ENCODE measurements around the gene EIF5AL1.
"Not testable (repeated sequence)": the region's sequence is repeated elsewhere in the genome, so short reads cannot be mapped to it uniquely, and the experiment has no call there.

Gene EIF5AL1

GRCh38 chr10:79517567-79517966 is 5.2 kb downstream of the EIF5AL1 start:
- DNase-seq, result not testable (repeated sequence)

DNA sequence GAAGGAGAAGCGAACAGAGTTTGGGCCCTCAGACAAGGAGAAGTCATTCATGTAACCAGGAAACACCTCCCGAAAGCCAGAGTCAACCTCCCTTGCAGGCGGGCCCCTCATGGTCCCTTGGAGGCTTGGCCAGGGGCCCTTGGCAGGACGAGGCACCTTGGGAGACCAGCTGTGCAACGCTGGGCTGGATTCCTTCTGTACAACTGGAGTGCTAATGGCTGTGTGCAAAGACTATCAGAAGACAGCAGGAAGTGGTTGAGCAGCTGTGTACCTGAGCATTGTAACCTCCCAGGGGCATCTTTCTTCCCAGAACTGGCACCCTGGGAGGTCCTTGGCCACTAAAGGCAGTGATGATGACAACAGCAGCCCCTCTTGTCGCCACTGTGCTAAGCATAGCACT is 9.4 kb downstream of the EIF5AL1 start:
- not testable (repeated sequence) for DNase-seq

DNA sequence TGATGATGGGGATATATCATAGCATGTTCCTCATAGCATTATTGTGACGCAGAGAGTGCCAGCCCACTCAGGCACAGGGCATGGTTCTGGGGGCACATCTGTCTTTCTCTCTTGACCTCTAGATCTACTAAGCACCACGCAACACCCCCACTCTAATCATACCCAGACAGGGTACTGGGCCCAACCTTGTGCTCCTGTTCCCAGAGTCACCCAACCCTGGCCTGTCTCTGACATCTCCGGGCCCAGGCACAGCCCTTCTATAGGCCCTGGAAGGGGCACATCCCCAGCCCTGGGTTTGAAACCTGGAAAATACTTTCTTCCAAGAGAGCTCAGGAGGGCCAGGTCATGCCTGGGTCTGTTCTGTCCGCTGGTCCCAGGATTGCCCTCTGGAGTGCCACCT is 10.1 kb downstream of the EIF5AL1 start:
- DNase-seq, result not testable (repeated sequence)

GRCh38 chr10:79523157-79523853 is 11.0 kb downstream of the EIF5AL1 start:
- not testable (repeated sequence) for DNase-seq

GRCh38 chr10:79525049-79525710 is 12.8 kb downstream of the EIF5AL1 start:
- DNase-seq, result not testable (repeated sequence)

DNA sequence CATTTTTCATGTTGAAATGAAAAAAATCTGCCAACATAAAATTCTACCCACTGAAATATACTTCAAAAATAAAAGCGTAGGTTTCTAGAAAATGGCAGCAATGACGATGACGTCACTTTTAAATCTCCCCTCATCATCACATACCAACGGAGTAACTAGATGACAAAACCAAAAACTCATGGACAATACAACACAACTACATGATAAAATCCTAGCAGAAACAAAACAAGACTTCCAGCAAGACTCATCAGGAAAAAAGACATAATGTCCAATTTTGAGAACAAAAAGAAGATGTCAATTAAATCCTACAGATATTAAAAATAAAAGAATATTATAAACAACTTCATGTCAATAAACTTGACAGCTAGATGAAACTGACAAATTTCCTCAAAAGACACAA is 15.9 kb downstream of the EIF5AL1 start:
- DNase-seq, result not testable (repeated sequence)

GRCh38 chr10:79533142-79533902 is 21.0 kb downstream of the EIF5AL1 start:
- not testable (repeated sequence) for DNase-seq

- not testable (repeated sequence) for DNase-seq
These were observed 21.5 kb downstream of the EIF5AL1 start for GRCh38 chr10:79533903-79534175.

- not testable (repeated sequence) for DNase-seq
These were observed 26.0 kb downstream of the EIF5AL1 start for GRCh38 chr10:79538311-79538710.

DNA sequence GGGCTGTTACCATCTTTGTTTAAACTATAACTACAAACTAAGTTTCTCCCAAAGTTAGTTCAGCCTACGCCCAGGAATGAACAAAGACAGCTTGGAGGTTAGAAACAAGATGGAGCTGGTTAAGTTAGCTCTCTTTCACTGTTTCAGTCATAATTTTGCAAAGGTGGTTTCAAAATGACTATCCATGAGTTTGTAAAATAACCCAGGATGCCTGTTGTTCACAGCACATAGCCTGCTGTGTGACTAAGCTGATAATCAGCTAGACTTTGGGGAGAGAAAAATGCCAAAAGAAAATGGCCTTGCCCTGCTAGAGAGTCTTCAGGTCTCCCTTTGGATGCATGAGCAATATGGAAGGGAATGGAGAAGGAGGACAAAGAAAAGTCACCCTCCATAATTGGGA is 28.6 kb downstream of the EIF5AL1 start:
- DNase-seq, result not testable (repeated sequence)

- no peak for DNase-seq
These were observed 30.3 kb downstream of the EIF5AL1 start for GRCh38 chr10:79542626-79543025.

DNA sequence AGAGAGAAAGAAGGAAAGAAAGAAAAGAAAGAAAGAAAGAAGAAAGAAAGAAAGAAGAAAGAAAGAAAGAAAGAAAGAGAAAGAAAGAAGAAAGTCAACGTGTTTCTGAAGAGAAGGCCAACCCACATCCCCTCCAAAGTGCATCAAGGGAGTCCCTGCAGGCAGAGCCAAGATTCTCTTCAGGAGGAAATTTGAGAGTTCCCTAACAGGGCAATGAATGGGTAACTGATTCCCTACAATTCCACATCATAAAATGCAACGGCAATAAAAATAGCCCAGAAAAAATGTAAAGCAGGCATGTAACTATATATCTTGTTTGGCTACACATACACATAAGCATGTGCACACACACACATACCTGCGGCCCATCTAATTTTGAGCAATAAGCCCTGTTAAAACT is 32.1 kb downstream of the EIF5AL1 start:
- DNase-seq, result not testable (repeated sequence)

DNA sequence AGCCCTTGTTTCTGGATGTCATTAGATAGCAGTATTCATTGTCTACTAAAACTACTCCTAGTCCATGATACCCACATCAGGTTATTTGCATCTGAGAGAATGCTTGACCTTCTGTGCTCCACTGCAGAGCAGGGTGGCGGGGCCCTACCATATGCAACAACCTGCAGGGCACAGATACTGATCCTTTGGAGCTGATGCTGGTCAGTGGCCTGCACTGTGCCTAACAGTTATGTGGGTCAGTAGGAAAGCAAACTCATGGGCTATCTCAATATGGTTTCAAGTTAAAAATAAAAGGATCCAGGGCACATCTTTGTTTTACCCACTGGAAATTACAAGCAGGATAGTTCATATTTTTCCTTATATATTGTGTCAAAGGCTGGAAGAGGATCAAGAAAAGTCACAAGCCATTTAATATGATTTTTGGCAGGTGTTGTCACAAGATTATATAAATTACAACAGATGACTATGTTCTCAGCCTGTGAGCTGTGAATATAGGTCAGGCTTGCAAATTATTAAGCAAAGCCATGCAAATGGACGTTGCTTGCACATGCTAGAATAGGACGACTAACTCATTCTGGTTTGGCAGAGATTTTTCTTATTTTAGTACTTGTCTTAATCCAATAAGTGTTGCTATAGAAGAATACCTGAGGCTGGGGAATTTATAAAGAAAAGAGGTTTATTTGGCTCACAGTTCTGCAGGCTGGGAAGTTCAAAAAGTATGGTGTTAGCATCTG is 32.8 kb downstream of the EIF5AL1 start:
- not testable (repeated sequence) for DNase-seq

DNA sequence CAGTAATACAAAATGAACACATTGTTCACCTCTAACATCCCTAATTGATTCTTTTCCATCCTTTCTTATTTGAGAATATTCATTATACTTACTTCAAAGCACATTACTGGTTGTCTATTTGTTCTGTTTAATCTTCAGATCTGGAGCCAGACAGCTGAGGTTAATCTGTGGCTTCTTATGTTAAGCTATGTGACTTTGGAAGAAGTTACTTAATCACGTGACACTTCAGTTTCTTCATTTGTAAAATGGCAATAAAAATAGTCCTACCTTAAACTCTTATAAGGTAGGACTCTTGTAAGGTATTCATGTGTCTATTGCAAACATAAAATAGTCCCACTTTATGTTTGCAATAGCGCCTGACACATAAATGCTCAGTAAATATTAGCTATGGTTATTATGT is 34.8 kb downstream of the EIF5AL1 start:
- not testable (repeated sequence) for DNase-seq

DNA sequence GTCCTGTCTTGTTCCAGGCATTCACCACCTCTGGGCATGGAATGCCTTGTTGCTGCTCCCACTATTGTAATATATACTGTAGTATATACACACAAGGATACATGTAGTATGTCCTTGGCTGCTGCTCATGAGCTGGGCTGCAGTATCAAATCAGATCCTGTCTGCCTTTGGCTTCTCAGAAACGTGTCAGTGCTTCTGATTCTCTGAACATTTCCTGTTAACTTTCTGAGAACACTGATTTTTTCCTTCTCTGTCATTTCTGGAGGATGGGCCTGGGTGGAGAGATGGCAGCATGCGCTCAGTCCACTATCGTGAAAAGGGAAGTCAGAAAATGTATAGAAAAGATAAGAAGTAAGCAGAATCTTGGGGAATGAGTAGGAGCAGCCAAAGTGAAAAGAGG is 35.6 kb downstream of the EIF5AL1 start:
- DNase-seq, result no peak

DNA sequence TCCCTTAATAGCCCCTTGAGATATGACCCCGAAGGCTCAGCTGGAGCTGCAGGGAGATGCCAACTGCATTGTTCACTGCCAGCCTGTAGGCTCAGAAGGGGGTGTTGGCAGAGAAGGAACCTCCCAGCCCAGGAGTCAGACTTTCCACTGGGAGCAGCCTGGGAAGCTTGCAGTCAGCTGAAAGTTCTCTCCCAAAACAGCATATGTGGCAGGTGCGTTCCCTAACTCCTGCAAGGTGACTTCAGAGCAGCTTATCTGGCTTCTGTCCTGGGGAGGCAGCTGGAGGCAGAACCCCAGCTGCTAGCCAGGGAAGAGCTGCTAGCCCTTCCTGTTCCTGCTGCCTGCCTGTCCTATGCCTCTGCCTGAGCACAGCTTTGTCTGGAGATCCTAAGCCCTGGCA is 39.8 kb downstream of the EIF5AL1 start:
- DNase-seq, result no peak

- no peak for DNase-seq
These were observed 43.3 kb downstream of the EIF5AL1 start for GRCh38 chr10:79555354-79556309.

DNA sequence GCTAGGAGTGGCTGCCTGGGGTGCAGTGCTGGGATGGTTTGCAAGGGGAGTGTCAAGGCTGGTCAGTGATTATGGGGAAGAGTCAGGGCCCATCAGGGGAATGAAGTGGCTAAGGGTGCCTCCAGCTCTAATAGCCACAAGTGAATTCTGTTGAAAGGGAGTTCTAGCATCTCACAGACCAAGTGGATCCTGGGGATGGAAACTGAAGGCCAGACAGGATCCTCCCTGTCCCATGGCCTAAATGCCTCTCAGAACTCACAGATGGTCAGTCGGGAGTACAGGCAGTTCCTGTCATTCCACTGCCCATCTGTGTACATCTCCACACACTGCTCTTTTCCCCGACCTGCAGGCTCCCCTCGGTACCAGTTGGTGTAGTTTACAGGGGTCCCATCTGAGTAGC is 44.6 kb downstream of the EIF5AL1 start:
- DNase-seq, result not testable (repeated sequence)

DNA sequence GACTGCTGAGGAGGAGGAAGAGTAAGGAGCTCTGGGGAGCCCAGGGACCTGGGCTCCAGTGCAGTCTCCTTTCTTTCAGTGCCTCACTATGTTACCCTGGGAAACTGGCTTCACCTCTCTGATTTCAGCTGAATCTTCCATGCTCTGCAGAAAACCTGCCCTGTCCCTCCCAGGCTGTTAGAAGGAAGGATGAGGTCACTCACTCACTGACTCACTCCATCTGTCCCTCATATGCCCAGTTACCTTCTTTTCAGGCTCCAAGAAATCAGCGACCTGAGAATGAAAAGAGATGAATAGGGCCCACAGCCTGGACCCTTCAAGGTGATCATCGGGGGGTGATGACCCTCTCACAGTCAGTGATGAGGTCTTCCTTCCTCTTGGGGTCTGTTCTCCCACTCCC is 47.4 kb downstream of the EIF5AL1 start:
- no peak for DNase-seq

DNA sequence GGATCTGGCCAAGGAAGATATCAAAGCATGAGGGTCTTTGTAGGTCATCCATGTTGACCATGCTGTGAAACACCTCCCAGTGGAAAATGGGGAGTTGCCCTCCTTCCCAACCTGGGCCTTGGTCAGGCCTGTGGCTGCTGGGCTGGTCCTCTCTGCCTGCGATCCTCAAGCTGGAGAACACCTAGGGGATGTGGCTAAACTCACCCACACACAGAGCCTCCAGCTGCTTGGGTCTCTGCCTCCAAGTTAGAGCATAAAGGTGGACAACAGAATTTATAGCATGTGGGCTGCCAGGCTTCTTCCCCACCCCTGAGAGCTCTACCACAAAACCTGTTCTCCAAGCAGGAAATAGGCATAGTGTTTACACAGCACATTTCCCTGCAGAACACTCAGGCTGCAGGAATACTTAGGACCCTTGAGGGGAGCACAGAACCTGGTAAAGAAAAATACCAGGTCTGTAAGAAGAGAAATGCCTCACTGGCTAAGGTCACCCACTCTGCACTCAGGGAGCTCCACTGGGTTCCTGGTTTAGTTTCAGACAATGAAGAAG is 47.9 kb downstream of the EIF5AL1 start, which contains the start of gene SFTPA2:
TSS of gene SFTPA2 (minus strand) at position 248 of the 550 bp plus-strand sequence. CDS start 924 bp downstream, outside the sequence.
- no peak for DNase-seq

DNA sequence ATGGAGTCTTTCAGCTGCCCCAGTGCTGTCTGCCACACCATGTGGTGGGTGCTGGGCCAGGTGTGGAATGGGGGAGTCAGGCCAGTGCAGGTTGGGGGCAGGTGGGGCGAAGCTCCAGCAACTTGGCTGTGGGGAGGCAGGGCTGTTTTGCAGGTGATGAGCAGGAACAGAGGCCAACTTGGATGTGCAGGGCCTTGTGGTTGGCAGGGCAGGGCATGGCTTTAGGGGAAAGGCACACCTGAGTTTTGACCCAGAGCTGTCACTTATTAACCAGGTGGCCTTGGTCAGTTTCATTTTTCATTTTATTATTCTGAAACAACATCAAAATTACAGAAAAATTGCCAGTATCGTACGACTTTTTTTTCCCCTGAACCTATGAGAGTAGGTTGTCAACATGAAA is 48.9 kb downstream of the EIF5AL1 start:
- DNase-seq, result no peak
